AG09319 (cell line): ENCODE measurements around the gene NXN.
A peak's percentile ranks its signal among the peaks of the same experiment; 100 is the strongest.
"Not testable (repeated sequence)": the region's sequence is repeated elsewhere in the genome, so short reads cannot be mapped to it uniquely, and the experiment has no call there.

Experiments used
- DNase-seq: peaks from one replicate; pipeline ENCODE4 v3.0.0-alpha.2; 2010; ENCODE audit warnings: low read depth; ENCODE audit errors: extremely low read depth
- CTCF ChIP-seq: IDR thresholded peaks from 2 replicates; pipeline ENCODE4 v1.5.1; 2011; ENCODE audit warnings: low read depth, mild to moderate bottlenecking, inconsistent platforms, low read length, moderate library complexity

NXN gene

DNA sequence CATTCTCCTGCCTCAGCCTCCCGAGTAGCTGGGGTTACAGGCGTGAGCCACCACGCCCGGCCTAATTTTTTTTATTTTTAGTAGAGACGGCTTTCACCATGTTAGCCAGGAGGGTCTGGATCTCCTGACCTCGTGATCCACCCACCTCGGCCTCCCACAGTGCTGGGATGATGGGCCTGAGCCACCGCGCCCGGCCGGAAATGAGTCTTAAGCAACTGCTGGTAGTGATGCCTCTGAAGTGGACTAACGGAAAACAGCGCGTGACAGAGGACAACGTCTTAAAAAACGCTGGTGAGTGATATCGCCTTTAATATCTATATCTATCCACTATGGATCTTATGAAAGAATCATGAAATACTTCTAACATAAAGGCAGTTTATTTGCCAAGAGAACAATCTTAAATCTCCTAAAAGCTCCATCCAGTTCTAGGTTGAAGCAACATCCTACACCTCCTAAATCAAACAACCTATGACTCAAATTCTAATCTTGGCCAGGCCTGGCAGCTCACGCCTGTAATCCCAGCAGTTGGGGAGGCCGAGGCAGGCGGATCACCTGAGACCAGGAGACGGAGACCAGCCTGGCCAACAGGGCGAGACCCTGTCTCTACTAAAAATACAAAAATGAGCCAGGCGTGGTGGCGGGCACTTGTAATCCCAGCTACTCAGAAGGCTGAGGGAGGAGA is 69.8 kb downstream of the NXN start:
- DNase-seq, result no peak
- TF ChIP-seq CTCF, result no peak

GRCh38 chr17:907725-908124 is 71.9 kb downstream of the NXN start:
- DNase-seq, result no peak
- TF ChIP-seq CTCF, result no peak

DNA sequence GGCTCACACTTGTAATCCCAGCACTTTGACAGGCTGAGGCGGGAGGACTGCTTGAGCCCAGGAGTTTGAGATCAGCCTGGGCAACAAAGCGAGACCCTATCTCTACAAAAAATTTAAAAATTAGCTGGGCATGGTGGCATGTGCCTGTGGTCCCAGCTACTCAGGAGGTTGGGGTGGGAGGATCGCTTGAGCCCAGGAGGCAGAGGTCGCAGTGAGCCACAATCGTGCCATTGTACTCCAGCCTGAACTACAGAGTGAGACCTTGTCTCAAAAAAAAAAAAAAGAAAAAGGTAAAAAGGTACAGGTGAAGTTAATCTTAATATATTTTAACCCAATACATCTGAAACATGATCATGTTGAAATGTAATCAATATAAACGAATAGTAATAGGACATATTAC is 73.9 kb downstream of the NXN start:
- not testable (repeated sequence) for DNase-seq

DNA sequence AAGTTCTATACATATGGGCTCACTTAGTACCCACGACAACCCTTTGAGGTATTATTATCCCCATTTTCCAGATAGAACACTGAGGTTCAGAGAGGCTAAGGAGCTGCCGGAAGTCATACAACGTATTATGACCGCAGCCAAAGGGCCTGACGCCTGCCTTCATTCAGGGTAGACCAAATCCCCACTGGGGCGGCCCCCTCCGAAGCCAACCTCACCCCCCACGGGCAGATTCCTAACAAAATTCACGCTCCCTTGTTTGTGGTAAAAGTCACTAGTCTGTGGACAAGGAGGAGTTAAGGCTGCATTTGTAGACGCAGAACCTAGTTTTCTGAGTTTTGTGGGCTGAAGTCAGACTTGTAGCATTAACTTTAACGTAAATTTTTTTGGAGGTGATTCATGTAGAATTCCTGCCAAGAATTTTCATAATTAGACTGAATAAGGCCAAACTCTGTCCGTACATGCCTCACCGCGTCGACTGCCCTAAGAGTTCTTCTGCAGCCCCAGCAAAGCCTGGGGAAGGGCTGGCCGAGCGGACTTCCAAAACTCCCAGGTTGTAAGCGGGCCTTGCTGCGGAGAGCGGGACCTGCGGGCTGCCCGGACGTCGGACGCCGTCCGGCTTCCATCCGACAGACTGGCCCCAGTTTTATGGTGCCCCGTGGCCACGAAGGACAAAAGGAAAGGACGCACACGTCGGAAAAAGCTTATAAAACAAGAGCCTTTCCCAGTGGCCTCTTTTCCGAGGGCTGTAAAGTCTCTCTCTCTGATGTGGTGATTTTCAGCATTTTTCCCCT is 75.7 kb downstream of the NXN start:
- DNase-seq, result peak; percentile 73

GRCh38 chr17:902463-902862 is 77.1 kb downstream of the NXN start:
- DNase-seq, result no peak
- no peak for TF ChIP-seq CTCF

More for the DNA sequence above, 75.7 kb downstream of the NXN start:
- TF ChIP-seq CTCF, result no peak

DNA sequence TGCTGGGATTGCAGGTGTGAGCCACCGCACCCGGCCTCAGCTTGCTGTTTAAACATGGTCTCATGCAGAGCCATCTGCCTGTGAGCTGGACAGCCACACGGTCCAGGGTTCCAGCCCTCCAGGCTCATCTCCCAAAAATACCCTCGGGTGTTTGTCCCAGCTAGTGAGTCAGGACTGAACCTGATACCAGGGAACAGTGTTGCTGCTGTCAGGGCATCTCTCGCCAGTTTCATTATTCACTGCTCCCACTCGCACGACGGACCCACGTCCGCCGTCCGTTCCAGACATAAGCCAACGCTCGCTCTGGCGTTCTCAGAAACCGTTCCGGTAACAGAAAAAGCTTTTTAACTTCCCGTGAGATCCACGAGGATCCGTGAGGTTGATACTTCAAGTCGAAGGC is 77.6 kb downstream of the NXN start:
- TF ChIP-seq CTCF, result no peak
- no peak for DNase-seq

DNA sequence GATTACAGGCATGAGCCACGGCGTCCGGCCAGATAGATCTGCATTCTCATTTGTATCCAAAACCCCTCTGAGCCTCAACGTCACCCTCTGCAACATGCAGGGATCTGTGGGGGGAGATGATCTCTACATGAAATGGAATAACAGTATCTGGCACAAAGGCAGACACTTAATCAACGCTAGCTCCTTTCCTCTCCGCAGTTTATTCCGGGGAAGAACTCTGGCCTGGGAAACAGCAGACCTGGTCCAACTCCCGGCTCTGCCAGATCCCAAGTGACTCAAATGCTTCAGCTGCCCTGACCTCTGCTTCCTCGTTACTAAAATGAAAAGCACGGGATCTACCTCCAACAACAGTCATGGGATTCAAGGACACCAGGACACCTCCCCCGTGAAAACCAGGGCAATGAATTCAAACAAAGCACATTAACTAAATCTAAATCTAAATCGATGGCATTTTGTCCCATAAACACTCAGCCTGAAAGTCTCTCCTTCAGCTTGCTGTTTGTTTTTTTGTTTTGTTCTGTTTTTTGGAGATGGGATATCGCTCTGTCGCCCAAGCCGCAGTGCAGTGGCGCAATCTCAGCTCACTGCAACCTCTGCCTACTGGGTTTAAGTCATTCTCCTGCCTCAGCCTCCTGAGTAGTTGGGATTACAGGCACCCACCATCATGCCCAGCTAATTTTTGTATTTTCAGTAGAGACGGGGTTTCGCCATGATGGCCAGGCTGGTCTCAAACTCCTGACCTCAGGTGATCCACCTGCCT is 78.2 kb downstream of the NXN start:
- TF ChIP-seq CTCF, result no peak
- peak; percentile 61 for DNase-seq
